ENCODE measurements around the gene NFATC3.

GRCh38 chr16:68263559-68264127 is 178.5 kb downstream of the NFATC3 start:
- TF ChIP-seq, protein P1, sequence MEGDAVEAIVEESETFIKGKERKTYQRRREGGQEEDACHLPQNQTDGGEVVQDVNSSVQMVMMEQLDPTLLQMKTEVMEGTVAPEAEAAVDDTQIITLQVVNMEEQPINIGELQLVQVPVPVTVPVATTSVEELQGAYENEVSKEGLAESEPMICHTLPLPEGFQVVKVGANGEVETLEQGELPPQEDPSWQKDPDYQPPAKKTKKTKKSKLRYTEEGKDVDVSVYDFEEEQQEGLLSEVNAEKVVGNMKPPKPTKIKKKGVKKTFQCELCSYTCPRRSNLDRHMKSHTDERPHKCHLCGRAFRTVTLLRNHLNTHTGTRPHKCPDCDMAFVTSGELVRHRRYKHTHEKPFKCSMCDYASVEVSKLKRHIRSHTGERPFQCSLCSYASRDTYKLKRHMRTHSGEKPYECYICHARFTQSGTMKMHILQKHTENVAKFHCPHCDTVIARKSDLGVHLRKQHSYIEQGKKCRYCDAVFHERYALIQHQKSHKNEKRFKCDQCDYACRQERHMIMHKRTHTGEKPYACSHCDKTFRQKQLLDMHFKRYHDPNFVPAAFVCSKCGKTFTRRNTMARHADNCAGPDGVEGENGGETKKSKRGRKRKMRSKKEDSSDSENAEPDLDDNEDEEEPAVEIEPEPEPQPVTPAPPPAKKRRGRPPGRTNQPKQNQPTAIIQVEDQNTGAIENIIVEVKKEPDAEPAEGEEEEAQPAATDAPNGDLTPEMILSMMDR (IDR thresholded peaks at IDR 0.05): no peak
- no peak for TF ChIP-seq EZH2 (IDR thresholded peaks at IDR 0.05; ENCODE audit: borderline replicate concordance, insufficient read depth, low read depth, low read length, poor library complexity, severe bottlenecking)

Measured in B cell (primary cell).